ENCODE measurements around the gene ZC3H15.

DNA sequence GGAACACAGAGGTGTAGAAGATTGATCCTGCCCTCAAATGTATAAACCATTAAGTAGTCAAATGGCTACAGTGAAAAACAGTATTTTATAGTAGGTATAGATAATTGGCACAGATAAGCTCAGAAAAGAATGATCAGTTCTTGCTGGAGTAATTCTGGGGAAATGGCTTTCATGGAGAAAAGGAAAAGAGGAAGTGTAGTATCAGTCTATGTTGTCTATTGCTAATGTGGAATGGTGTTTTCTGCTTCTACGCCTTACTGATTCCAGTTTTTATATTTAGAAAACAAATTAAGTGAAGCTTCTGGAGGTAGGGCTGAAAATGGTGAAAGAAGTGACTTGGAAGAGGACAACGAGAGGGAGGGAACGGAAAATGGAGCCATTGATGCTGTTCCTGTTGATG, 22.2 kb downstream of the ZC3H15 start:
- TF ChIP-seq, protein P1, sequence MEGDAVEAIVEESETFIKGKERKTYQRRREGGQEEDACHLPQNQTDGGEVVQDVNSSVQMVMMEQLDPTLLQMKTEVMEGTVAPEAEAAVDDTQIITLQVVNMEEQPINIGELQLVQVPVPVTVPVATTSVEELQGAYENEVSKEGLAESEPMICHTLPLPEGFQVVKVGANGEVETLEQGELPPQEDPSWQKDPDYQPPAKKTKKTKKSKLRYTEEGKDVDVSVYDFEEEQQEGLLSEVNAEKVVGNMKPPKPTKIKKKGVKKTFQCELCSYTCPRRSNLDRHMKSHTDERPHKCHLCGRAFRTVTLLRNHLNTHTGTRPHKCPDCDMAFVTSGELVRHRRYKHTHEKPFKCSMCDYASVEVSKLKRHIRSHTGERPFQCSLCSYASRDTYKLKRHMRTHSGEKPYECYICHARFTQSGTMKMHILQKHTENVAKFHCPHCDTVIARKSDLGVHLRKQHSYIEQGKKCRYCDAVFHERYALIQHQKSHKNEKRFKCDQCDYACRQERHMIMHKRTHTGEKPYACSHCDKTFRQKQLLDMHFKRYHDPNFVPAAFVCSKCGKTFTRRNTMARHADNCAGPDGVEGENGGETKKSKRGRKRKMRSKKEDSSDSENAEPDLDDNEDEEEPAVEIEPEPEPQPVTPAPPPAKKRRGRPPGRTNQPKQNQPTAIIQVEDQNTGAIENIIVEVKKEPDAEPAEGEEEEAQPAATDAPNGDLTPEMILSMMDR (conservative IDR thresholded peaks at IDR 0.05; ENCODE audit: low read length): no peak
- TF ChIP-seq EZH2phosphoT487 (IDR thresholded peaks at IDR 0.05; ENCODE audit: borderline replicate concordance): no peak

Data from Loucy (cell line).